GM21786 (cell line): ENCODE results near the gene TAF11L13.
"Not testable (repeated sequence)": the region's sequence is repeated elsewhere in the genome, so short reads cannot be mapped to it uniquely, and the experiment has no call there.

Experiments used
- ATAC-seq: cut with Tn5 transposase; IDR thresholded peaks from one replicate; pipeline ENCODE4 v1.9.1; 2021; ENCODE audit not compliant: unreplicated experiment

TAF11L13 gene

GRCh38 chr5:17631788-17632187, at the start of gene TAF11L13:
Gene TAF11L13, plus strand, starts transcription at chr5:17632088.
- ATAC-seq = not testable (repeated sequence)

GRCh38 chr5:17585658-17586057, 46.2 kb upstream of the TAF11L13 start, which contains the start of gene TAF11L7:
Gene TAF11L7, minus strand, starts transcription at chr5:17585758.
- ATAC-seq = not testable (repeated sequence)

GRCh38 chr5:17590860-17591259, 41.0 kb upstream of the TAF11L13 start, which contains the start of gene TAF11L8:
Gene TAF11L8, minus strand, starts transcription at chr5:17590960.
- ATAC-seq = not testable (repeated sequence)

- ATAC-seq = not testable (repeated sequence)
Measured at GRCh38 chr5:17594255-17594654, 37.6 kb upstream of the TAF11L13 start, which contains the start of gene TAF11L9. Gene TAF11L9, minus strand, starts transcription at chr5:17594394.

DNA sequence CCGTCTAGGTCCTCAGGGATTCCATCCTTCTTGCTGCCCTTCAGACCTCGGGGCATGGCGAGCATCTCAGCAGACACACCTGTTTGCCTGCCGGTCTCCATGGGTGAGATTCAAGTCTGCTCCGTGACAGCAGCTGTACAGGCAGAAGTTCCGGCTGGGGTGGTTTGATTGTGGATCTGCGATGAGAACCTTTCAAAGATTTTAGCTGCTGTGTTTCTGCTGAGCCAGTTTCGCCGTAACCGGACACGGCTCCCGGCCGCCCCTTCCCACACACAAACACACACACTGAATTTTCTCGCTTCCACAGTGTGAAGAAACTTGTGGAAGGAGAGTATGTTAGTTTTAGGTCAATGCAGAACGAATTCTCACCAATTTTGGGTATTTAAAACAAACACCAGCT, 34.2 kb upstream of the TAF11L13 start, which contains the start of gene TAF11L10:
Gene TAF11L10 (minus strand): TSS at position 101 of the 400 bp plus-strand sequence.
- ATAC-seq = not testable (repeated sequence)

- not testable (repeated sequence) for ATAC-seq
Measured at GRCh38 chr5:17603880-17604279, 28.0 kb upstream of the TAF11L13 start, which contains the start of gene TAF11L11. Gene TAF11L11, plus strand, starts transcription at chr5:17604183.

DNA sequence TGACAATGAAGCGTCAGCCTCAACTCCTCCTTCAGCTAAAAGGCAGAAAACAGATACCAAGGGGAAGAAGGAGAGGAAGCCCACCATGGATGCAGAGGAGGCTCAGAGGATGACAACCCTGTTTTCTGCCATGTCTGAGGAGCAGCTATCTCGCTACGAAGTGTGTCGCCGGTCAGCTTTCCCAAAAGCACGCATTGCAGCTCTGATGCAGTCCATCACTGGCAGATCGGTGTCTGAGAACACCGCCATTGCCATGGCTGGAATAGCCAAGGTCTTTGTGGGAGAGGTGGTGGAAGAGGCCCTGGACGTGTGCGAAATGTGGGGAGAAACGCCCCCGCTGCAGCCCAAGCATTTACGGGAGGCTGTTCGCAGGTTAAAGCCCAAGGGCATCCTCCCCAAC, 26.9 kb upstream of the TAF11L13 start:
- no peak for ATAC-seq

- ATAC-seq = not testable (repeated sequence)
Measured at GRCh38 chr5:17607461-17607860, 24.4 kb upstream of the TAF11L13 start.

DNA sequence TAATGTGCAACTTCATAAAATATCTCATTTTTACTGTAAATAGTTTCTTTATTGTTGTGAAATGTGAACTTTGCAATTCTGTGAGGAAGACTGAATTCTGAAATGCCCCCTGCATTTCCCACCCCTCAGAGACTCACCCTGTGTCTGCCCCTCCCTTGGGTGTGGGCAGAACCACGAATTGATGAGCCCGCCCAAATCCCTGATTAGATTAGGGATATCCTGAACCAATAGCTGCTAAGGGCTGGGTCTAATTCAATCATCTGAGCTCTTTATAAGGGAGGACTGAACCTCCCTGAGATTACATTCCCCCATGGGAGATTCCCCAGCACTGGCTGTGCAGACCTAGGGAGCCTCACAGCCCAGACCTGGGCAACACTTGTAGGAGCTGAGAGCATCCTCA, 21.8 kb upstream of the TAF11L13 start, which contains the start of gene TAF11L12:
Gene TAF11L12 (plus strand): TSS at position 301 of the 400 bp plus-strand sequence.
- ATAC-seq = not testable (repeated sequence)

GRCh38 chr5:17614872-17615605, 16.8 kb upstream of the TAF11L13 start:
- no peak for ATAC-seq

GRCh38 chr5:17619354-17619753, 12.5 kb upstream of the TAF11L13 start:
- no peak for ATAC-seq

- ATAC-seq = no peak
Measured at GRCh38 chr5:17620627-17621026, 11.3 kb upstream of the TAF11L13 start.

DNA sequence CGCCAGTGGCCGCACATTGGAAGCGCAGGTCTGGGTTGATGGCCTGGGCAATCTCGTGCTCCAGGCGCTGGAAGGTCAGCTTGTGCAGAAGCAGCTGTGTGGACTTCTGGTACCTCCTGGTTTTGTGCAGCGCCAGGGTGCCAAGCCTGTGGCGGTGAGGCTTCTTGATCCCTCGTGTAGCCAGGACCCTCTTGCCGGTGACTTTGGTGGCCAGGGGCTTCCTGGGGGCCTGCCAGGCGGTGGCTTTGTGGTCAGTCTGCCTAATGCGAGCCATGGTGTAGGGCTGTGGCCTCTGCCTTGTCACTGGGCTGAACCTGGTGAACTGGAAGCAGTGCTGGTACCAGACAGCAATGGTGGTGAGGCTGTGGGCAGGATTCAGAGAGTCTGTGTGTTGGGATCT, 6.2 kb upstream of the TAF11L13 start:
- no peak for ATAC-seq

DNA sequence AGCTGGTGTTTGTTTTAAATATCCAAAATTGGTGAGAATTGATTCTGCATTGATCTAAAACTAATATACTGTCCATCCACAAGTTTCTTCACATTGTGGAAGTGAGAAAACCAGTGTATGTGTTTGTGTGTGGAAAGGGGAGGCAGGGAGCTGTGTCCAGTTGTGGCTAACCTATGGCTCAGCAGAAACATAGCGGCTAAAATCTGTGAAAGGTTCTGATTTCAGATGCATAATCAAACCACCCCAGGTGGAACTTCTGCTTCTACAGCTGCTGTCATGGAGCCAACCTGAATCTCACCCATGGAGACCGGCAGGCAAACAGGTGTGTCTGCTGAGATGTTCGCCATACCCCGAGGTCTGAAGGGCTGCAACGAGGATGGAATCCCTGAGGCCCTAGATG, 2.3 kb downstream of the TAF11L13 start, which contains the start of gene TAF11L14:
Gene TAF11L14 (plus strand): TSS at position 301 of the 400 bp plus-strand sequence.
- no peak for ATAC-seq

DNA sequence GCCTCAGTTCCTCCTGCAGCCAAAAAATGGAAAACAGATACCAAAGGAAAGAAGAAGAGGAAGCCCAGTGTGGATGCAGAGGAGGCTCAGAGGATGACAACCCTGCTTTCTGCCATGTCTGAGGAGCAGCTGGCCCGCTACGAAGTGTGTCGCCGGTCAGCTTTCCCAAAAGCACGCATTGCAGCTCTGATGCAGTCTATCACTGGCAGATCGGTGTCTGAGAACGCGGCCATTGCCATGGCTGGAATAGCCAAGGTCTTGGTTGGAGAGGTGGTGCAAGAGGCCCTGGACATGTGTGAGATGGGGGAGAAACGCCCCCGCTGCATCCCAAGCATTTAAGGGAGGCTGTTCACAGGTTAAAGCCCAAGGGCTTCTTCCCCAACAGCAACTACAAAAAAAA, 17.3 kb downstream of the TAF11L13 start:
- not testable (repeated sequence) for ATAC-seq

- not testable (repeated sequence) for ATAC-seq
Measured at GRCh38 chr5:17655201-17655759, 23.4 kb downstream of the TAF11L13 start.

DNA sequence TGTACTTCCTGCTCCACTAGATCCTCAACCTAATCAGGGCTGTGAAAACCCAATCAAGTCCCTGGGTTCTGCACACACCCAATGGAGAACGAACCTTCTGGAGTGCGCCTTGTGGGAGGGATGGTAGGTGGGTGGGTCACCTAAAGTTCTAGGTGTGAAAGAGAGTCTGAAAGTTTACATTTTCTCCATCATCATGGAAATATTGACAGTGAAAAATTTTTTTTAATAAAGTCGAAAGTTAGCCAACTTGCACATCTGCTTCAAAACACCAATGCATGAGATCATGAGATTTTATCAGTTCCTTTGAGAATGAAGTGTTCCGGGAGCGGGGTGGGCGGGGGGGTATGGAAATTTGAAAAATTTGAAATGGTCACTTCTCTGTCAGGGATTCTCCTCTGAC, 24.0 kb downstream of the TAF11L13 start:
- ATAC-seq = no peak

DNA sequence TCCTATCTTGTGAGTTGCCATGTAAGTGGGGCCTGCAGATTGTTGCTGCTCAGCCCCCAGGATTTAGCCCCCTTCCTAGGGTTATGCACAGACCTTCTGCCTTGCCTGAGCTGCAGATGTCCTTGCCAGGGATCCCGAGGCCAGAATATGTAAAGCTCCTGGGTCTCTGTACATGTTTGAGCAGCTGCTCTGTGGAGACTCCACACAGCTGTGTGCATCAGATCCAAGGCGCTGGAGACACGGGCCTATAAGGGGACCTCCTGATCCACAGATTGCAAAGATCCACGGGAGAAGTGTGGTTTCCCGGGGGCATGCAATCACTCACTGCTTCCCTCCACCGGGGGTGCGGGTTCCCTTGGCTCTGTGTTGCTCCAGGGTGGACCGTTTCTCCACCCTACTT, 31.3 kb downstream of the TAF11L13 start:
- no peak for ATAC-seq

DNA sequence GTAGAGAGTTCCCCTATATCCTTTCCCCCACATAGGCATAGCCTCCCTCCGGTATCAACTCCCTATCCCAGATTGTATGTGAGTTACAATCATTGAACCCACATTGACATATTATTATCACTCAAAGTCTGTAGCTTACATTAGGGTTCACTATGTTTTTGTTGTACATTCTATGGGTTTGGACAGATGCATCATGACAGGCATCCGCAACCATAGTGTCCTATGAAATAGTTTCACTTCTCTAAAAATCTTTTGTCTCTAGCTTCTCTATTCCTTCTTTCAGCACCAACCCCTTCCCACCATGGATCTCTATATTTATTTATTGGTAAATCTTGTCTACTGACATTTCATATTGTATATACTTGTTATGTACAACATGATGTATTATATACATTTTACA, 33.9 kb downstream of the TAF11L13 start:
- ATAC-seq = no peak

DNA sequence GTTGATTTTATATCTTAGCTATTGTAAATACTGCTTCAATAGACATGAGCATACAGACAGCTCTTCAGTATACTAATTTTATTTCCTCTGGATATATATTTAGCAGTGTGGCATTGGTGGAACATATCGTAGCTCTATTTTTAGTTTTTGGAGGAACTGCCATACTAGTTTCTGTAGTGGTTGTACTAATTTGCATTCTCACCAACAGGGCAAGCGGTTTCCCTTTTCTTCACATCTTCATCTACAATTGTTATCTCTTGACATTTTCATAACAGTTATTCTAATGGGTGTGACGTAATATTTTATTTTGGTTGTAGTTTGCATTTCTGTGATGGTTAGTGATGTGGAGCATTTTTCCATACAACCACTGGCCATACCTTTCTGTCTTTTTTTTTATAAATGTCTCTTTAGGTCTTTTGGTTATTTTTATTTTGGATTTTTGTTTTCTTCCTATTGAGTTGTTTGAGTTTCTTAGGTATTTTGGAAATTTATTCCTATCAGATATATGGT, 34.9 kb downstream of the TAF11L13 start:
- no peak for ATAC-seq

DNA sequence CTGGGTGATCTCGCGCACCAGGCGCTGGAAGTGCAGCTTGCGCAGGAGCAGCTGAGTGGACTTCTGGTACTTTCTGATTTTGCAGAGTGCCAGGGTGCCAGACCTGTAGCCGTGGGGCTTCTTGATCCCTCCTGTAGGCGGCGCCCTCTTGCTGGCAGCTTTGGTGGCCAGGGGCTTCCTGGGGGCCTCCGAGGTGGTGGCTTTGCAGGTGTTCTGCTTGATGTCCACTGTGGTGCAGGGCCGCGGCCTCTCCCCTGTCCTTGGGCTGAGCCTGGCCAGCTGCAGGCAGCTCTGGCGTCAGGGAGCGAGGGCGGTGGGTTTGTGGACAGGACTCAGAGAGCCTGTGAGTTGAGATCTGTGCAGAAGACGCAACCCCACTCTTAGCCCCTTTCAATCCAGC, 38.5 kb downstream of the TAF11L13 start:
- no peak for ATAC-seq
